K562 (cell line): ENCODE measurements around the gene MCEE. TPM values are rescaled to one million over a fixed set of nuclear protein-coding genes. Genes with fewer than 3 reads are reported as not detected.

Experiments
- CSDE1 ChIP-seq, 2 experiments: fragments of 450-650 bp; IDR thresholded peaks; 2 replicates each; pipeline ENCODE4 v1.6.1; 2016; ENCODE audit warnings: mild to moderate bottlenecking in 1 of 2
- FOXM1 ChIP-seq, 2 experiments: fragments of 450-650 bp in 1 of 2; sonication (generic) in 1 of 2; formaldehyde crosslinking in 1 of 2; IDR thresholded peaks; 2 replicates each; pipeline versions ENCODE4 v1.6.1 to v1.9.0; 2017 to 2022; ENCODE audit warnings: low read depth in 2 of 2, mild to moderate bottlenecking in 2 of 2, missing genetic modification reagents in 1 of 2, moderate library complexity in 1 of 2
- HNRNPLL ChIP-seq: fragments of 200-400 bp; formaldehyde crosslinking; IDR thresholded peaks from 2 replicates; pipeline ENCODE4 v1.6.1; 2017; ENCODE audit warnings: low read length, low read depth, mild to moderate bottlenecking; ENCODE audit not compliant: poor library complexity, severe bottlenecking
- KLF6 ChIP-seq: fragments of 250-450 bp; sonication (Bioruptor Pico); IDR thresholded peaks from 2 replicates; pipeline ENCODE4 v1.4.0; 2020; ENCODE audit warnings: mild to moderate bottlenecking, moderate library complexity, borderline replicate concordance
- MCM2 ChIP-seq: fragments of 450-650 bp; IDR thresholded peaks from 2 replicates; pipeline ENCODE4 v1.6.1; 2017; ENCODE audit warnings: low read depth, mild to moderate bottlenecking
- PHB ChIP-seq: fragments of 250-450 bp; sonication (Bioruptor Pico); IDR thresholded peaks from 2 replicates; pipeline ENCODE4 v1.5.0; 2021
- PRPF4 ChIP-seq: fragments of 200-400 bp; formaldehyde crosslinking; IDR thresholded peaks from one replicate; pipeline ENCODE4 v1.6.1; 2017; ENCODE audit warnings: low read length, low read depth, mild to moderate bottlenecking; ENCODE audit not compliant: insufficient read depth, poor library complexity, severe bottlenecking
- RHOXF2B ChIP-seq: fragments of 250-450 bp; sonication (Bioruptor Pico); conservative IDR thresholded peaks from 2 replicates; pipeline ENCODE4 v1.5.1; 2021
- SOX6 ChIP-seq: fragments of 450-650 bp; IDR thresholded peaks from 2 replicates; pipeline ENCODE4 v1.6.1; 2014; ENCODE audit warnings: mild to moderate bottlenecking
- SRF ChIP-seq, 2 experiments: fragments of 250-450, 450-650 bp in 1 of 2; sonication (Bioruptor Pico) in 1 of 2; sonication (generic) in 1 of 2; formaldehyde crosslinking; IDR thresholded peaks; 2 replicates each; pipeline versions ENCODE4 v1.5.0 to v1.5.1; 2020 to 2022; ENCODE audit warnings: mild to moderate bottlenecking in 1 of 2, missing genetic modification reagents in 1 of 2
- SRSF9 ChIP-seq: fragments of 200-400 bp; formaldehyde crosslinking; IDR thresholded peaks from 2 replicates; pipeline ENCODE4 v1.6.1; 2017; ENCODE audit warnings: low read depth, low read length, borderline replicate concordance
- ZNF384 ChIP-seq: IDR thresholded peaks from 2 replicates; pipeline ENCODE4 v1.6.1; 2012; ENCODE audit warnings: low read depth, low read length, improper control_type of control experiment
- ZNF707 ChIP-seq: fragments of 250-450 bp; sonication (Bioruptor Pico); conservative IDR thresholded peaks from 2 replicates; pipeline ENCODE4 v1.8.0; 2022; ENCODE audit warnings: inconsistent platforms, mild to moderate bottlenecking, moderate library complexity
- ZNF780A ChIP-seq: fragments of 250-450 bp; sonication (Bioruptor Pico); IDR thresholded peaks from 2 replicates; pipeline ENCODE4 v1.5.0; 2021; ENCODE audit warnings: mild to moderate bottlenecking
- polyA plus RNA-seq, 8 experiments: library from polyadenylated mRNA; depleted of rRNA in 4 of 8; stranded (reverse) in 5 of 8; unstranded in 3 of 8; fragments of >200 nt; fragmentation: Nextera tagmentation in 2 of 8; fragmentation: Illumina TruSeq in 1 of 8; extraction: Ambion mirVana in 2 of 8; extraction: Trizol in 1 of 8; gene quantifications; 2 replicates each; pipeline versions ENCODE4 v1.2.1 to v1.2.3, GENCODE V29; 2011 to 2014; ENCODE audit warnings: inconsistent platforms in 1 of 8, missing spikeins in 1 of 8
- total RNA-seq, 7 experiments: library from RNA; depleted of rRNA in 6 of 7; stranded (reverse); fragments of >200 nt in 6 of 7; fragmentation: Illumina TruSeq in 2 of 7; extraction: Trizol in 2 of 7; gene quantifications; 2 replicates each; pipeline versions ENCODE4 v1.2.1 to v1.2.3, GENCODE V29; 2011 to 2021; ENCODE audit warnings: low replicate concordance in 1 of 7
- TF ChIP-seq, protein P1 (sequence below), 2 experiments: fragments of 450-650 bp; IDR thresholded peaks; 2 replicates each; pipeline ENCODE4 v1.6.1; 2016; ENCODE audit warnings: mild to moderate bottlenecking in 2 of 2, borderline replicate concordance in 1 of 2, low read depth in 1 of 2, moderate library complexity in 1 of 2
- TF ChIP-seq, protein P2 (sequence below): fragments of 250-450 bp; sonication (Bioruptor Pico); IDR thresholded peaks from 2 replicates; pipeline ENCODE4 v1.6.1; 2021; ENCODE audit warnings: mild to moderate bottlenecking
- TF ChIP-seq, protein P3 (sequence below): fragments of 250-450 bp; sonication (Bioruptor Pico); IDR thresholded peaks from 2 replicates; pipeline ENCODE4 v1.8.0; 2022; ENCODE audit warnings: moderate library complexity, mild to moderate bottlenecking, inconsistent platforms

Gene MCEE
- total and polyA plus RNA-seq, 9 of the 15 experiments (the other 6 are each of a cell fraction or from before 2014, with no cell fraction given): 15.6 to 49.1 (median 24.5) TPM

DNA sequence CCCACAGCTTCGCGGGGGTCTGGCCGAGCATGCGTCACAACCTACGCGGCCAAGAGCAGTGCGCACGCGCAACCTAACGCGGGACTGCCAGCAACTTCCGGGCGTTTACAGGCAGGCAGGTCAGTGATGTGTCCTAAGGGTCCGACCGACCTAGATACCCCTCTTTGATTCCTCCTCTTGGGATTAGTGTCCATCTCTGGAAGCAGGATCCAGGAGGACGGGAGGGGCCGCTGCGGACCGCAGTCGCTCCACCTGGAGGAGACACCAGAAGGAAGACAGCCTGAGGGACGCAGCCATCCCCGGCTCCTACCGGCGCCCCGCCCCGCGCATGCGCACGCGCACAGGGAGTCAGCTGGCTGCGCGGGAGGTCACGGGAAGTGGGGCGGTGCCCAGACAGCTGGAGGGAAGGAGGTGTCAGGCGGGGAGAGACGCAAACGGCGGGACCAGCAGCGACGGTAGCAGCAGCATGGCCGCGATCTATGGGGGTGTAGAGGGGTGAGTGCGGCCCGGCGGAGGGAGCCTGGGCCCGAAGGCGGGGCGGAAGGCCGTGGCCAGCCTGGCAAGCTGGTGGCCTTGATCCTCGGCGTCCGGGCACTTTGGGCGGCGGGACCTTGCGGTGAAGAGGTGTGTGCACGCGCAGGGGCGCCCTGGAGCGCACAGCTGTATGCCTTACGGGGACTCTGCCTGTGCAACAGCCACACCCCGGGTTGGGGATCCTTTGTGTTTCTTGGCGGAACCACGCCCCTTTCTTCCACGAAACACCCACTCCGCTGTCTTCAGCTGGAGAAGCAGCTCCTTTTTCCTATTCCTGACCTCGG is 61.6 kb downstream of the MCEE start, which contains the start of gene NAGK (continued):
- TF ChIP-seq, protein P1, sequence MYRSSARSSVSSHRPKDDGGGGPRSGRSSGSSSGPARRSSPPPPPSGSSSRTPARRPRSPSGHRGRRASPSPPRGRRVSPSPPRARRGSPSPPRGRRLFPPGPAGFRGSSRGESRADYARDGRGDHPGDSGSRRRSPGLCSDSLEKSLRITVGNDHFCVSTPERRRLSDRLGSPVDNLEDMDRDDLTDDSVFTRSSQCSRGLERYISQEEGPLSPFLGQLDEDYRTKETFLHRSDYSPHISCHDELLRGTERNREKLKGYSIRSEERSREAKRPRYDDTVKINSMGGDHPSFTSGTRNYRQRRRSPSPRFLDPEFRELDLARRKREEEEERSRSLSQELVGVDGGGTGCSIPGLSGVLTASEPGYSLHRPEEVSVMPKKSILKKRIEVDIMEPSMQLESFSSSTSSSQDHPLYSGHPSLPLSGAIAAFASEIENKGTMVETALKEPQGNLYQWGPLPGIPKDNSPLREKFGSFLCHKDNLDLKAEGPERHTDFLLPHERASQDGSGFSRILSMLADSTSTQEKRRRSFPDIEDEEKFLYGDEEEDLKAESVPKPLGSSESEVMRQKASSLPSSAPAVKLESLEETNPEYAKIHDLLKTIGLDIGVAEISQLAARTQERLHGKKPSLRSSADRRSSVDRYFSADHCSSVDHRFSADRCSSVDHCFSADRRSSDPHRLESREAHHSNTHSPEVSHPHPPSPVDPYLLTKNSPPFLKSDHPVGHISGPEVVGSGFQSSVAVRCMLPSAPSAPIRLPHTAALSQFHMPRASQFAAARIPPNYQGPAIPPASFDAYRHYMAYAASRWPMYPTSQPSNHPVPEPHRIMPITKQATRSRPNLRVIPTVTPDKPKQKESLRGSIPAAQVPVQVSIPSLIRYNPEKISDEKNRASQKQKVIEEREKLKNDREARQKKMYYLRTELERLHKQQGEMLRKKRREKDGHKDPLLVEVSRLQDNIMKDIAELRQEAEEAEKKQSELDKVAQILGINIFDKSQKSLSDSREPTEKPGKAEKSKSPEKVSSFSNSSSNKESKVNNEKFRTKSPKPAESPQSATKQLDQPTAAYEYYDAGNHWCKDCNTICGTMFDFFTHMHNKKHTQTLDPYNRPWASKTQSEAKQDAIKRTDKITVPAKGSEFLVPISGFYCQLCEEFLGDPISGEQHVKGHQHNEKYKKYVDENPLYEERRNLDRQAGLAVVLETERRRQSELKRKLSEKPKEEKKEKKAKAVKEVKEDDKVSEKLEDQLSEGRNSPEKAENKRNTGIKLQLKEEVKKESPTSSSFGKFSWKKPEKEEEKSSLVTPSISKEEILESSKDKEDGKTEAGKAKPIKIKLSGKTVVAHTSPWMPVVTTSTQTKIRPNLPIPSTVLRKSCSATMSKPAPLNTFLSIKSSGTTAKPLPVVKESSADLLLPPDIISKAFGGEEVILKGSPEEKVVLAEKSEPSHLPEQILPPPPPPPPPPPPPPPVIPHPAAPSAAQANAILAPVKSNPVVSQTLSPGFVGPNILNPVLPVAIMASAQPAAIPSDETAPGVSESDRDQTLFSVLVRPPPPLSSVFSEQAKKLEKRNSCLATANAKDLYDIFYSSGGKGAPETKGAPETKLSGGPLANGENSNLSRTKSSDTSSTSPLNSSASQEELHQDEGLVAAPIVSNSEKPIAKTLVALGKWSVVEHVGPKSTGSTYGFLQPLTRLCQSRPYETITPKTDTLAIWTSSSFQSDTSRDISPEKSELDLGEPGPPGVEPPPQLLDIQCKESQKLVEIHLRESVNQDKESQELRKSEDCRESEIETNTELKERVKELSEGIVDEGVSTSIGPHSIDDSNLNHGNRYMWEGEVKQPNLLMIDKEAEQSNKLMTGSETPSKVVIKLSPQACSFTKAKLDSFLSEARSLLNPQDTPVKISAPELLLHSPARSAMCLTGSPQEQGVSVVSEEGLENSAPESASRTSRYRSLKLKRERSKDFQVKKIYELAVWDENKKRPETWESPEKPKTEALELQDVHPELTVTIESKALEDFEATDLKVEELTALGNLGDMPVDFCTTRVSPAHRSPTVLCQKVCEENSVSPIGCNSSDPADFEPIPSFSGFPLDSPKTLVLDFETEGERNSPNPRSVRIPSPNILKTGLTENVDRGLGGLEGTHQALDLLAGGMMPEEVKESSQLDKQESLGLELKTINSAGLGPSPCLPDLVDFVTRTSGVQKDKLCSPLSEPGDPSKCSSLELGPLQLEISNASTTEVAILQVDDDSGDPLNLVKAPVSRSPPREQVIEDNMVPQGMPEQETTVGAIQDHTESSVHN (IDR thresholded peaks at IDR 0.05; ENCODE audit: borderline replicate concordance in 1 of 2, low read depth in 1 of 2): peak in 1 of 2 experiments; percentile 95; a peak in 2 of 4 replicates
- TF ChIP-seq CSDE1 (IDR thresholded peaks at IDR 0.05) (no peak; a peak in 1 of 4 replicates), RHOXF2B (CRISPR knock-in tag) (no peak), SRF (CRISPR knock-in tag; IDR thresholded peaks at IDR 0.05) (peak; percentile 56 to 64; a peak in 2 of 4 replicates), KLF6 (CRISPR knock-in tag) (peak; percentile 85), ZNF780A (CRISPR knock-in tag) (no peak), FOXM1 (IDR thresholded peaks at IDR 0.05; ENCODE audit: low read depth) (no peak), FOXM1 (CRISPR knock-in tag; IDR thresholded peaks at IDR 0.05; ENCODE audit: low read depth) (no peak), ZNF384 (no peak), ZNF707 (peak; percentile 60; the same call in 1 of the 2 replicates), SRSF9 (no peak), HNRNPLL (peak; percentile 89), SOX6 (peak; percentile 35; the same call in 1 of the 2 replicates), PRPF4 (no peak), PHB (CRISPR knock-in tag) (peak; percentile 8; the same call in 1 of the 2 replicates), MCM2 (no peak)
- TF ChIP-seq, protein P2, sequence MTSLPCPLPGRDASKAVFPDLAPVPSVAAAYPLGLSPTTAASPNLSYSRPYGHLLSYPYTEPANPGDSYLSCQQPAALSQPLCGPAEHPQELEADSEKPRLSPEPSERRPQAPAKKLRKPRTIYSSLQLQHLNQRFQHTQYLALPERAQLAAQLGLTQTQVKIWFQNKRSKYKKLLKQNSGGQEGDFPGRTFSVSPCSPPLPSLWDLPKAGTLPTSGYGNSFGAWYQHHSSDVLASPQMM: no peak
- TF ChIP-seq, protein P3, sequence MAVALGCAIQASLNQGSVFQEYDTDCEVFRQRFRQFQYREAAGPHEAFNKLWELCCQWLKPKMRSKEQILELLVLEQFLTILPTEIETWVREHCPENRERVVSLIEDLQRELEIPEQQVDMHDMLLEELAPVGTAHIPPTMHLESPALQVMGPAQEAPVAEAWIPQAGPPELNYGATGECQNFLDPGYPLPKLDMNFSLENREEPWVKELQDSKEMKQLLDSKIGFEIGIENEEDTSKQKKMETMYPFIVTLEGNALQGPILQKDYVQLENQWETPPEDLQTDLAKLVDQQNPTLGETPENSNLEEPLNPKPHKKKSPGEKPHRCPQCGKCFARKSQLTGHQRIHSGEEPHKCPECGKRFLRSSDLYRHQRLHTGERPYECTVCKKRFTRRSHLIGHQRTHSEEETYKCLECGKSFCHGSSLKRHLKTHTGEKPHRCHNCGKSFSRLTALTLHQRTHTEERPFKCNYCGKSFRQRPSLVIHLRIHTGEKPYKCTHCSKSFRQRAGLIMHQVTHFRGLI (CRISPR knock-in tag): no peak
